Adrenal gland (tissue), 5 donors: ENCODE measurements around the gene SEMG1.

Experiments used
- CTCF ChIP-seq, 6 experiments: fragments of 450-650 bp in 4 of 6; fragments of 200-600 bp in 2 of 6; sonication (generic) in 1 of 6; IDR thresholded peaks; 1 replicate in 5 of 6; 2 replicates in 1 of 6; pipeline versions ENCODE4 v1.5.1 to v1.8.0; 2016 to 2021; ENCODE audit warnings: antibody characterized with exemption in 6 of 6, mild to moderate bottlenecking in 2 of 6, moderate library complexity in 1 of 6
- POLR2A ChIP-seq, 2 donors: fragments of 450-650 bp; IDR thresholded peaks; one replicate each; pipeline ENCODE4 v1.6.1; 2017; ENCODE audit warnings: antibody characterized with exemption in 2 of 2, mild to moderate bottlenecking in 2 of 2, moderate library complexity in 1 of 2
- donor health status: DM: no; HTN: no; CAD: no.

GRCh38 chr20:45258259-45258658 lies 51.4 kb downstream of the SEMG1 start:
- TF ChIP-seq CTCF (IDR thresholded peaks at IDR 0.05) (no peak), POLR2A (IDR thresholded peaks at IDR 0.05) (no peak)
